A549 treated with RU486 at 1 μM for 4 hours (cell line): ENCODE data around the gene ARHGAP29. TPM values are rescaled to one million over a fixed set of nuclear protein-coding genes. Genes with fewer than 3 reads are reported as not detected.

Source experiments
- total RNA-seq: library from RNA; stranded (reverse); fragments of 200-300 nt; extraction: Qiagen RNA extraction; gene quantifications from 5 replicates; pipeline ENCODE4 v1.2.3, GENCODE V29; 2022; ENCODE audit warnings: low read depth

The ARHGAP29 gene
- 9.1 to 24.1 TPM (median 20.3 TPM) in 5 replicates for total RNA-seq

GRCh38 chr1:94237291-94238226 is at the start of gene ARHGAP29:
ARHGAP29 (minus strand) TSS chr1:94237584; CDS start chr1:94231611, 5,973 bp downstream.

Other genes with a start within 250 kb of the ARHGAP29 start
- gene ABCA4, start 116.4 kb downstream of the ARHGAP29 start, total RNA-seq = 0.01 to 0.10 TPM (median 0.05 TPM) in 3 of 5 replicates, not detected in the others
- gene ABCD3, start 180.8 kb upstream of the ARHGAP29 start, total RNA-seq = 13.0 to 26.5 TPM (median 24.1 TPM) in 5 replicates